HG03103 (cell line): Measurements from ENCODE around the gene MAP4K5.

Source experiments
- ATAC-seq: cut with Tn5 transposase; IDR thresholded peaks from one replicate; pipeline ENCODE4 v1.9.1; 2021; ENCODE audit warnings: low read depth; ENCODE audit not compliant: unreplicated experiment

MAP4K5 gene

DNA sequence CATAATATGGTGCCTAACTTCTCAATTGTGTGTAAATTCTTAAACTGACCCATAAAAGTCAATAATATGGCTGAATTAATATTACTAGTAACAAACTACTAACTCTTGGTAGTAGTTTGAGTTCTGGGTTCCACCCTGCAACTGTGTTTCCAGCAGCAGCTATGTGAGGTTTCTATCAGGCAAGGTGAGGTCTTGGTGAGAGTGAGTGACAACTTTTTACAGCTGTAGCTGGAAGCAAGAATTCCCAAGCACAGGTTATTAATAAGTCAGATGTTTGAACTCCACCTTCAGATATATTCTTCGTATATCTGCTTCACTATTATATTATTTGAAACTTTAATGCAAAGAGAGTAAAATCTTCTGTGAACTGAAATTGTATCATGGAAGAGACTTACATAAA, 43.8 kb downstream of the MAP4K5 start:
- ATAC-seq: no peak

DNA sequence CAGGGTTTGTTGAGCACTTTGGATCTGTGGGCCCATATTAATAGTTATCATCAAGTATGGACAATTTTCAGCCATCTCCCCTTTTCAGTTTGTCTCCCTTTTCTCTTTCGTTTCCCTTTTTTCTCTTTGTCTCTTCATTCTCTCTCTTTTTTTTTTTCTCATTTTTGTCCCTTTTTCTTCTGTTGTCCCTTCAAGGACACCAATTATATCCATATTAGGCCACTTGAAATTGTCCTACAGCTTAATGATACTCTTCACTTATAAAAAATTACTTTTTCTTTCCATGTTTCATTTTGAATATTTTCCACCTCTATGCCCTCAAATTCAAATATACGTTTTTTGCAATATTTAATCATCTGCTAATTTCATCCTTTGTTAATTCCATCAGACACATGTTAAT, 53.3 kb downstream of the MAP4K5 start:
- no peak for ATAC-seq

DNA sequence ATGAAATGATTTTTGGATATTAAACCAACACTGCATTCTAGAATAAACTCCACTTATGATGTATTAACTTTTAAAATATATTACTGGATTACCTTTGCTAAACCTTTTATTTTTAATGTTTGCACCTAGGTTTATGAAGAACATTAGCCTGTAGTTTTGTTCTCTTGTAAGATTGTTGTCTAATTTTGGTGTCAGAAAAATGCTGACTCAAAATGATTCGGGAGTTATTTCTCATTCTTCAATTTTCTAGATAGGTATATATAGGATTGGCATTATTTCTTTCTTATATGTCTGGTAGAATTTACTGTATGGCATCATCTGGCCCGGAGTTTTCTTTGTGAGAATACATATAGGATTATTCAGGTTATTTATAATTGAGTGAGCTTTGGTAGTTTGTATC, 54.6 kb downstream of the MAP4K5 start:
- no peak for ATAC-seq

DNA sequence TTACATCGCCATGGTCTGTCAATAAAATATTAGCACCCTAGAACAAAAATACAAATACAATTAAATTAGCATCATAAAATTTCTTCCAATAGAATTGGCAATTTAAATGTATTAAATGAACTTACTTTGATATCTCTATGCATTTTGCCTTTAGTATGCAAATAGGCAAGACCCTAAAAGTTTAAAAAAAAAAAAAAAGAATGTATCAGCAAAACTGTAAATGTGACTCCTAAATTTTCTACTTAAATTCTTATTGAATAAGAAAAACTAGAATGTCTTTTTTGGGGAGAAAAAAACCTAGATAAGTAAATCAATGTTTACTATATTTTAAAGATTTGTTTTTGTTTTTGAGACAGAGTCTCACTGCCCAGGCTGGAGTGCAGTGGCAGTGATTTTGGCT, 56.2 kb downstream of the MAP4K5 start:
- ATAC-seq: no peak

DNA sequence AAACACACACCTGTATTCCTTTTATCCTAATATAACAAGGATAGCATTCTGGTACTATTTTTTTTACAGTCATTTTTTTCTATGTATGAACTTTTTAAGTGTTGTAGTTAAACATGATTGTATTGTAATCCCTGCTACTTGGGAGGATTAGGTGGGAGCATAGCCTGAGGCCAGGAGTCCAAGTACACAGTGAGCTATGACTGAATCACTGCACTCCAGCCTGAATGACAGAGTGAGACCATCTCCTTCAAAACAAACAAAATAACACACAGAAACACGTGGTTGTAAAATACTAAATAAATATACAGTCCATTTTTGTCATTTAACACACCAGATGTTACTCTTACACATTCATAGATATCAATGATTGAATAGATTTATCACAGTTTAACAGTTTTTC, 56.9 kb downstream of the MAP4K5 start:
- ATAC-seq: no peak

DNA sequence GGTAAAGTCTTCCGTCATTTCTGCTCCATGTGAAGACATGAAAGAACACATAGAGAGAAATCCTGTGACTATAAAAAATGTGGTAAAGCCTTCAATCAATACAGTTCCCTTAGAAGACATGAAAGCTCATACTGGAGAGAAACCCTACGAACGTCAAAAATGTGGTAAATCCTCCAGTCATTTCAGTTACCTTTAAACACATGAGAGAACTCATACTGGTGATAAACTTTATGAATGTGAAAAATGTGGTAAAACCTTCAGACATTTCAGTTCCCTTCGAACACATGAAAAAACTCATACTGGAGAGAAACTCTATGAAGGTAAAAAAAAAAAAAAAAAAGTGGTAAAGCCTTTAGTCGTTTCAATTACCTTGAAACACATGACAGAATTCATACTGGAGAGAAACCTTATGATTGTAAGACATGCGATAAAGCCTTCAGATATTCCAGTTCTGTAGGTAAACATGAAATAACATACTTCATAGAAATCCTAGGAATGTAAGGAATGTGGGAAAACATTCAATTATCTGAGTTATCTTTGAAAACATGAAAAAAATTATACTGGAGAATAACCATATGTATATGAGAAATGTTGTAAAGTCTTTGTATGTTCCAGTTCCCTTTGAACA, 60.4 kb downstream of the MAP4K5 start:
- no peak for ATAC-seq

DNA sequence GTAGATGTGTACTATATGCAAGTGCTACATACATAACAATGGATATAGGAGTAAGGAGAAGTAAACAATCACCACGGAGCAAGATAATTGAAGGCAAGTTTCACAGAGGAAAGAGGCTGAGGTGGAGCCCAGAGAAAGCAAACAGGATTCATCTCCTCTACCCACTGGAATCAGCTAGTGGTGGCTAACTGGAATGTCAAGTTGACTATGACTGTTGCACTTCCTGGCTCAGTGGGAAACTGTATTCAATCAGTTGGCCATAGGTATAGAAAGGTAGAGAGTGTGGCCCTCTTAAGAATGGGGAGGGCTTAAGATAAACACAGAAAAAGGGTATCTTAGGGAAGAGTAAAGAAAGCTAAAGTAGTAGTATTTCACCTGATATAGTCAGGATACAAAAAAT, 62.4 kb downstream of the MAP4K5 start:
- ATAC-seq: no peak

DNA sequence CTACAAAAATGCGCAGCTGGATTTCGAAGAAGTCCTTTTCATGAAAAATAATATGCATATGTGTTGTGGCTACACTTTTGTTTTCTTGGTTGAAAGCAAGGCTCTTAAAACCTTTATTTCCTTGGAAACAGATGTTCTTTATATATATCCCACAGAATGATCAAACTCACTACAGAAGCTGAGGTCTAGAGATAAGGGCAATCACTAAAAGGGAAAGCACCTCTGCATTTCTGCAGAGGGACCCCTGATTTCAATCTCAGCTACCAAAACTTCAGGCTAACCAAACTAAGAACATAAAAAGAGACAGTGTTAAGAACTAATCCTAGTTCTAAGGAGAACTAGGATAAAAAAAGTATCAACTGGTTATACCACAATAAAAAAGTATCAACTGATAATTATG, 70.3 kb downstream of the MAP4K5 start:
- ATAC-seq: no peak

DNA sequence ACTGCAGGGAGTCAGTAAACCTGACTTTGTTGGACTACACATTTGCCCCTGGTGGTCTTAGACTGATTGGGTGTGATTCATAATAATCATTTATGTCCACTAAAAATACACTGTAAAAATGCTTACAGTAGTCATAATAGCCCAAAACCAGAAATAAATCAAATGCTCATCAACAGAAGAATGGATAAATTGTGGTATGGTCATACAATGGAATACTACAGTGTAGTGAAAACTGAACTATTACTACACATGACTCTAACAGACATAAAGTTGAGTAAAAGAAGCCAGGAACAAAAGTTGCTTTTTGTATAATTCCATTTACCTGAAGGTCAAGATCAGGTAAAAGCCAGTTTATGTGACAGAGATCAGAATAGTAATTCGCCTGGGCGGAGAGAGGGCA, 78.5 kb downstream of the MAP4K5 start:
- ATAC-seq: no peak

DNA sequence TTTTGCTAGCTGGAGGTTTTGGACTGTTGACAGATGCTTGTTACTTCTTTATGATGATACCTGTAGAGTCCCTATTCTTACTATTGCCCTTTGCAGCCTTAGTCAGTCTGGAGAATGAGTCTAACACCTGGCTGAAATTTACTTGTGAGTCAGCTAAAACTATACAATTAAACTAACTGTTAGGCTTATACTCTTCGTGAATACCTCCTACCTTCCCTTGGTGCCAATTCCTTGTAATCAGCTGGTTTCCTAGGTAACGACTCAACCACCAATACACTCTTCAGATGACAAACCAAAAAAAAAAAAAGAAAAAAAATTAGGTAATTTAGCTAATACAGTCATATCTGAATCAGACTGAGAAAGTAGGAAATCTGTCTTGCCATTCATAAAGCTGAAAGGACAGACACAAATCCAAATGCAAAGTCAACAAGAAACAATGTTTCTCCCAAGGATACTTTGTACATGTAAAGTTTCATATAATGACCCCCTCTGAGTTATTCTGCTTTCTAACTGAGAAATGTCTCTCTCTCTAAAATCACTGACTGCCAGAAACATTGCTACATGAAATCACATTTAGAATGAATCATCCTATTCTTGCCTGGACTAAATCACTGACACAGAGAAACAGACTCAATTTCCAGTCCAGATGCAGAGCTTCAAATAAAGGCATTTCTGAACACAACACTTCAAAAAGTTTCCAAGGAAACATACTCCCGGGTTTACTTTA, 79.2 kb downstream of the MAP4K5 start:
- no peak for ATAC-seq

DNA sequence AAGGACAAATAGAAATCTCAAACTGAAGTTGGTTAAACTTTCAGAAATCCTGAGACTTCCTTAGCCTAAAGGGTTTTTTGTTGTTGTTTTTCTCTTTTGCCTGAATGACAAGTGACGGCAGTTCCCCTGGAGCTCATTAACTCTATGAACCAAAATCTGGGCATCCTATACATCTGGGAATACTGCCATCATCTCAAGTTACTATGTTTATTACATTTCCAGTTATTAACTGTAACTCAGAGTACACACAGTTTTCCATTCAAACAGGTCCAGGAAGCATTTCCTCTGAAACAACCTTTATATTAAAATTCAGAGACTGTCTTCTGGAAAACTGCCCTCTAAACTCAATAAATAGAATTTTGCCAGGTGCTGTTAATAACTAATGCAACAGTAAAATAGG, 80.1 kb downstream of the MAP4K5 start:
- no peak for ATAC-seq

DNA sequence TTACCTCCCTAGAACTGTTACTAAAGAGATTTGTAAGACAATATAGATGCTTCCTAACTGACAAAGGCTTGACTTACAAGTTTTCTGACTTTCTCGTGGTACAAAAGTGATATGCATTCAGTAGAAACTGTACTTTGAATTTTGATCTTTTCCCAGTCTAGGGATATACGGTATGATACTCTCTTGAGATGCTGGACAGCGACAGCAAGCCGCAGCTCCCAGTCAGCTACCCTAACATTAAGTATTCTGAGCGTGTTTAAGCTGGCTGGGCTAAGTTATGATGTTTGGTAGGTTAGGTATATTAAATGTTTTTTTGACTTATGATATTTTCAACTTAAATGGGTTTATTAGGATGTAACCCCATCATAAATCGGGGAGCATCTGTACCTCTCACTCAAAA, 80.5 kb downstream of the MAP4K5 start:
- no peak for ATAC-seq

DNA sequence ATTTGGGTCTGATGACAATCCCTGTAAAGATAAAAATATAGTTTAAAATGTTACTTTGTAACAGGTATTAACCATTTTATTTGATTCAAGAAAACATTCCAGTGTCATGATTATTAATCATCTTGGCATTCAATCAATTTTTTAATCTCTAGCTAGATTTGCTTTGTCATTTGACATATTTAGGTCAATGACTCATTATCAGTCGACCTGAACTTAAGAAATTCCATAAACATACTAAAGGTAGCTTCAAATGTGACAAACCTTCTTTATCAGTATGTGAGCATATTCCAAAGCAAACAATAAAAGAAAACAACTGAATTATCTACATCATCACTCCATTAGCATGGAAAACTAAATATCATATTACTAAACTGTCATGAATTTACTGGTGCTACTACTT, 84.9 kb downstream of the MAP4K5 start:
- no peak for ATAC-seq

DNA sequence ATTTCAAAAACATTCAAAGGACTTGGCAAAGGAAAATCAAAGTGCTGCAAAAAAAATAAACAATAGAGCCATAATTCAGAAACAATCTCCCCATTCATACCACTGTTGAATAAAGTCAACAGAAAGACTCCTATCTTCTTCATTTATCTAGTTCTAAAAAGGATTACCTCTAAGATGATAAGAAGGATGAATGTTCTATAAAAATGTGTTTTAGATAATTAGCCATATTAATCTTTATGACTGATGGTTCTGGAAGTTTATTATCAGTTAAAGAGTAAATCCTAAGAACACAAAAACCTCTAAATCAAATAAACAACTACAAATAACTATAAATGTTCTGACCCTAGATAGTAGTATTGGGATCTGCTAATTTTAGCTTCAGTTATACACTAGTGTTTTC, 97.8 kb downstream of the MAP4K5 start:
- no peak for ATAC-seq

DNA sequence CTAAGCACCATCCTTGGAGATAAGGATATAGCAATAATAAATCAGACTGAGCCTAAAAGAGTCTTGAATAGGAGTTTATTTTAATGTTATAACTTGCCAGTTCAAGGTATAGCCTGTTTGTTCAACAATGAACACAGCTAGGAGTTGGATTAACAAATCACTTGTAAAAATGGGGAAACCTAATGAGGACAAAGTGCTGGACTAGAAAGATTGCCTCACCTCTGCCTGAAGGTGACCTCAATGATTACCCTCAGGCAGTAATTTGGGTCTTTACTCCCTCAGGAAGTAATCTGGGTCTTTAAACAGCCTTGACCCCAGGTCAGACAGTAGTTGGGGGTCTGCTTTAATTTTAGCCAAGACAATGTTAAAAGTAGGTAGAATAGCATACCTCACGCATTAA, 100.2 kb downstream of the MAP4K5 start:
- ATAC-seq: no peak

DNA sequence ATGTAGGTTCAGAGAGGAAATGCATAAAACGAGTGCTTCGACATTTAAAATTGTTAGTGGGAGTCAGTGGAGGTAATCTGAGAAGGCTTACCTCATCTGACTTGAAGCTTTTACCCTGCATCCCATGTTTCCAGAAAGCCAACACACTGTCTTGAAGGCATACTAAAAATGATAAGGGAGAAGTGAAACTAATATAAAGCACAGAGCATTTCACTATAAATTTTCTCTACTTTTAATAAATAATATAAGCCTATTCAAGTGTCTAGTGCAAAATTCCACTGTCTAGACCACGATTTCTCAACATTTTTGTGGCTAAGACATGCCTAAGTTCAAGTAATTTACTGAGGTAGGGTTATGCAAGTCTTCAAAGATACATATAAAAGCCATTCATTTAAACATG, 106.6 kb downstream of the MAP4K5 start:
- ATAC-seq: no peak

DNA sequence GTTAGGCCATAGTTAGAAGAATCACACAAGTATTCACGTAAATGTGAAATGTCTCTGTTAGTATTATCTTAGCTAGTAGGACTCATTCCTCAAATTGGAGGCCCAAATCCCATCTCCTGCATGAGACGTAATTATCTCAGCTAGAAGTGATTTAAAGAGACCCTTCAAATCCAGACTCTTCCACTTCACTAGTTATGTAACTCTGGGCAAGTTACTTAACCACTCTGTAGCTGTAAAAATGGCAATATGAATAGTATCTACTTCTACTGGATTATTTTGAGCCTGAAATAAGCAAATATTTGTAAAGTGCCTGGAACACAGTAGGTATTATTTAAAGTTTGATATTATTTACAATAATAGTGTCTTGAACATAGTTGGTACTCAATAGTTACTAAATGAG, 107.3 kb downstream of the MAP4K5 start:
- ATAC-seq: no peak

DNA sequence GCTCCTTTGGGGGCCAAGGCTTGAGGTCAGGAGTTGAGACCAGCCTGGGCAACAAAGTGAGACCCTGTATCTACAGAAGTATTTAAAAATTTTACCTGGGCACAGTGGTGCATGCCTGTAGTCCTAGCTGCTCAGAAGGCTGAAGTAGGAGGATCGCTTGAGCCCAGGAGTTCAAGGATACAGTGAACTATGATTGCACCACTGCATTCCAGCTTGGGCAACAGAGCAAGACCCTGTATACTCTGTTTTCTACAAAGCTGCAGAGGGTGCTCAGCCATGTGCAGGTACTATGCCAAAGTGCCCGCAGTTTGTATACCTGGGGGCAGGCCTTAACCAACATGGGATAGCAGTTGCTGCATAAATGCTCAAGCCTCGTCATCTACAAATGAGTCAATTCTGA, 108.8 kb downstream of the MAP4K5 start:
- ATAC-seq: no peak

DNA sequence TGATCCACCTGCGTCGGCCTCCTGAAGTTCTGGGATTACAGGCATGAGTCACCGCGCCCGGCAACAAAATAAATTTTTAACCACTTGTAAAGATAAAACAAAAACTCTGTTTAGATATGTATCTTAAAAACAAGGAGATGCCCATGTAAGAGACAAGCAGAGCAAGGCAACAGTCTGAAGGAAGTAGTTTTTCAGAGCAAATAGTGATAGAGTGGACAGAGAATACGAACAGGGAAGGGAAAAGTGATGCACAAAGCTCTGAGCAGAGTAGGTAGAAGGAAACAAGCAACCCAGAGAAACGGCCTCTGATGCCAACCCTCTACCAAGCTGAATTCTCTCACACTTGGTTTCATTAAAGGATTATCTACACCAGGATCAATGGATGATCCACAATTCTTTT, 110.9 kb downstream of the MAP4K5 start:
- ATAC-seq: no peak

DNA sequence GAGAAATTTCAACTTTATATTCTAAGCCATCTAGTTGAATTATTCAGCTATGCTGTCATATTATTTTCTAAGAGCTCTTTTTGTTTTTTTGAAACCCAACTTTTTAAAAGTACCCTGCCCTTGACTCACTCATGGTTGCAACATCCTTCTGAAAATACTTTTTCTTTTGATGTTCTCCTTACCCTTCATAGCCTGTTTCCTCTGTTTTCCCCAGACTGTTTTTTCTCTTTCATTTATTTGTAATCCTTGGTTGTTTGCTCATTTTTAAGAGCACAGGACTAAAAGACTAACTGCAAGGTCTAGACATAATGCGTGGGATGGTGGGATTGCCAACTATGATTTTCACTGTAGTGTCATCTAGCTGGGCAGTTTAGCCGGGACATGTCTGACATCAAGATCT, 114.5 kb downstream of the MAP4K5 start:
- ATAC-seq: no peak

DNA sequence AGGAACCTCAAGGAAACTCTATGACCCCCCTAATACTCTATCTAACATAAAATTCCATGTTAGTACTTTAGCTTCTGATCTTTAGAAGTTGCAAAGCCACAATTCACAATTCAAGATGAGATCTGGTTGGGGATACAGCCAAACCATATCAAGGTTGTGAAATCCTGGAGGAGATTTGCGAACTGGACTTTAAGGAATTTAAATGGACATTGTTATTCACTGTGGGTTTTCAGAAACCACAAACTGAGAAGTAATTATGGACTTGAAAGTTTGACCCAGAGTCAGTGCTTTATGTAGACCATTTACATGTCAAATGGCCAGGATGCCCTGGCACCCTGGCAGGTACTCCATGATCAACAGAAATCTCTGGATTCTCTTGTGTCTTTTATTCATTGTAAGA, 121.4 kb downstream of the MAP4K5 start:
- no peak for ATAC-seq

DNA sequence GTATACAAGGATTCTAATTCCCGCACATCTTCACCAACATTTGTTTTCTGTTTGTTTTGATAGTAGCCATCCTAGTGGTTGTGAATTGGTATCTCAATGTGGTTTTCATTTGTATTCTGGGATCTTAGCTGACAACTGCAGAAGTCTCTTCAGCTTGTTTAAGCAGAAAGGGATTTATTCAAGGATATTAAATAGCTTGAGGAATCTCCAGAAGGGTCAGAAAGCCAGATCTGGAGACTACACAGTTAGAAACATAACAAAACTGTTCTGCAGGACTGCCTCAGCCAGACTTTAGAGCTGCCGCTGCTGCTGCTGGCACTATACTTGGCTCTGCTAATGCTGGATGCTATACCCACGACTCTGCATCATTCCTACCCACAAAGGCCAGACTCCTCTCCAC, 122.3 kb downstream of the MAP4K5 start:
- no peak for ATAC-seq
